Neural crest cell (in vitro differentiated cells): ENCODE results near the gene CDK14. TPM values are rescaled to one million over a fixed set of nuclear protein-coding genes. Genes with fewer than 3 reads are reported as not detected.

ENCODE experiments used
- DNase-seq: peaks from one replicate; pipeline ENCODE4 v3.0.0; 2021; ENCODE audit warnings: low read depth, mixed read lengths, low spot score
- H3K27ac Mint-ChIP-seq: one replicate; pipeline ENCODE4 v1.8.0; 2021; ENCODE audit warnings: mild to moderate bottlenecking, mixed read lengths; ENCODE audit not compliant: unreplicated experiment
- H3K27me3 Mint-ChIP-seq: 2 replicates; pipeline ENCODE4 v1.8.0; 2021; ENCODE audit warnings: low read depth, mild to moderate bottlenecking, mixed read lengths
- H3K36me3 Mint-ChIP-seq: 2 replicates; pipeline ENCODE4 v1.8.0; 2021; ENCODE audit warnings: low read depth, mild to moderate bottlenecking, mixed read lengths
- H3K4me1 Mint-ChIP-seq: 2 replicates; pipeline ENCODE4 v1.8.0; 2021; ENCODE audit warnings: mixed read lengths
- H3K4me3 Mint-ChIP-seq: one replicate; pipeline ENCODE4 v1.8.0; 2021; ENCODE audit warnings: mild to moderate bottlenecking, mixed read lengths
- H3K9me3 Mint-ChIP-seq: 2 replicates; pipeline ENCODE4 v1.8.0; 2021; ENCODE audit warnings: mixed read lengths
- CTCF ChIP-seq: fragments of 200-600 bp; sonication (generic); conservative IDR thresholded peaks from 2 replicates; pipeline ENCODE4 v1.5.0; 2021; ENCODE audit warnings: antibody characterized with exemption, mild to moderate bottlenecking
- total RNA-seq: library from RNA; stranded (reverse); gene quantifications from 2 replicates; pipeline ENCODE4 v1.2.1, GENCODE V29; 2021

Gene CDK14
- total RNA-seq, 1 donor from 2014 or later: 49.6 TPM

GRCh38 chr7:90957883-90958282 is 361.8 kb downstream of the CDK14 start:
- Mint-ChIP-seq H3K27me3 (no peaks in the 10 kb centered on the region), H3K4me3 (no peak overlapping the region)

DNA sequence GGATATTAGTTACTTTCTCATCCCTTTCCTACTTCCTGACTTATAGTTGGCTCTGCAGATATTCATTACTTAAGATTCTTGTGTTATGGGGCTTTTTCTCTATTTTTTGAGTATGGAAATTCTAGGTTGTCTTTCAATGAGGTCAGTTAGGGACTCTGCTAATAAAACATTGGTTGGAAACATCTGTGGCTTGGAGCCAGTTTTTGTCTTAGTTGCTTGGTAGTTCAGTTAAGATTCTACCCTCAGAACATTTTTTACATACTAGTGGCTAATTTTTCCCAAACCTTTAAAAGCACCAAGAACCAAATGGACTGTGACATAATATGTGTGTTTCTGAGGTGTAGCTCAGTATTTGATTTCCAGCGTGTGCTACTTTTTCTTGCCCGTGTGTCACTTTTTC is 362.5 kb downstream of the CDK14 start:
- no peak for TF ChIP-seq CTCF

More at GRCh38 chr7:90957883-90958282, 361.8 kb downstream of the CDK14 start:
- no peak for TF ChIP-seq CTCF
- Mint-ChIP-seq H3K4me1 (peaks cover 10% of the 10 kb centered on the region), H3K27ac (no peak overlapping the region), H3K36me3 (peaks cover 8% of the 10 kb centered on the region), H3K9me3 (no peaks in the 10 kb centered on the region)
- DNase-seq: no peak

DNA sequence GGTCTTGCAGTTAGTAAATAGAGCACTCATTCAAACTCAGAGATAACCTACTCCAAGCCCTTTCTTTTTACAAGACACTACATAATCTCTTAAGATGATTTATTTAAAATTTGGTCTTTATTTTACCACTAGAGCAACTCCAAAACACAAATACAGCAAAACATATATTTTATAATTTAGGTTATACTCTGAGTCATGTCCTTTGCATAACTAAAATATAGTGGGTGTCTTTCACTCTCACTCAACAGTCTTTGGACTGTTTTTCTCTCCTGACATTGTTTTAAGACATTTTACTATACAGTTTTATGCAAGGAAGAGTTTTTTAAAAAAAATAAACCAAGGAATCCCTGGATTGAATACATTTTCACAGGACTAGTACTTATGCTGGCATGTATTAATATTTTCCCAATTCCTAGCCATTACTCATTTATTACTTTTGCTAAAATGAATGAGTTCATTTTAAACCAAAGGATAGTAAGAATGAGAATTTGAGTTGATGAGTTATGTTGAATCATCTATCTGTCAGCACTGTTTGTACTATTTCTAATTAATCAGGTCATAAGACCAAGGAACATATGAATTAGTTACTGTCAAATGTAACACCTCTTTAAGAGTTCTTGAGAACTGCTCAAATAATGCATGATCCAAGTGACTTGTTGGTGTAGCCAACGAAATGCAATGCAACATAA is 365.1 kb downstream of the CDK14 start:
- no peaks in the 10 kb centered on the region for H3K9me3 Mint-ChIP-seq
- TF ChIP-seq CTCF: no peak
- no peaks in the 10 kb centered on the region for H3K27me3 Mint-ChIP-seq
- H3K27ac Mint-ChIP-seq: no peak overlapping the region
- peaks cover 5% of the 10 kb centered on the region for H3K4me1 Mint-ChIP-seq
- no peaks in the 10 kb centered on the region for H3K36me3 Mint-ChIP-seq
- no peak overlapping the region for H3K4me3 Mint-ChIP-seq
- no peak for DNase-seq

More for the DNA sequence above, 362.5 kb downstream of the CDK14 start:
- no peak for DNase-seq
- peaks cover 3% of the 10 kb centered on the region for H3K4me1 Mint-ChIP-seq
- no peaks in the 10 kb centered on the region for H3K27me3 Mint-ChIP-seq
- no peak overlapping the region for H3K4me3 Mint-ChIP-seq
- H3K27ac Mint-ChIP-seq: no peak overlapping the region
- H3K36me3 Mint-ChIP-seq: peaks cover 7% of the 10 kb centered on the region
- H3K9me3 Mint-ChIP-seq: no peaks in the 10 kb centered on the region

DNA sequence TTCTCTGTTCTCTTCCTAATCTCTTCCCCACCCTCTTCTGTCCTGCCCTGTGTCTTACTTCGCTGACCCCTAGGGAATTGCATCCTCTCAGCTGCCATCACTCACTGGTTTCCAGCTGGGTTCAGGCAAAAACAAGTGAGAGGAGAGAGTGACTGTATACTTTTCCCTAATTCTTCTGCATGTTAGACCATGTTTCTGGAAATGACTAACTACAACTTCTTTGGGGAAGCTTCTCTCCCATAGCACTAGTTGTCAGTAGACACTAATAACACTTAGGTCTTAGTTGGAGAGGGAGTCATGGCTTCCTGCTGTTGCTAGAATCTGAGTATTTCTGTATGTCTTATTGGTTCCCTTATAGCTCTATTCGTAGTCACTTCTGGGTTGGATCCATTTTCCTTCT is 369.1 kb downstream of the CDK14 start:
- Mint-ChIP-seq H3K27me3 (no peaks in the 10 kb centered on the region), H3K9me3 (peaks cover 3% of the 10 kb centered on the region), H3K27ac (no peak overlapping the region), H3K4me3 (no peak overlapping the region), H3K4me1 (peaks cover 11% of the 10 kb centered on the region), H3K36me3 (no peaks in the 10 kb centered on the region)
- no peak for TF ChIP-seq CTCF
- no peak for DNase-seq

DNA sequence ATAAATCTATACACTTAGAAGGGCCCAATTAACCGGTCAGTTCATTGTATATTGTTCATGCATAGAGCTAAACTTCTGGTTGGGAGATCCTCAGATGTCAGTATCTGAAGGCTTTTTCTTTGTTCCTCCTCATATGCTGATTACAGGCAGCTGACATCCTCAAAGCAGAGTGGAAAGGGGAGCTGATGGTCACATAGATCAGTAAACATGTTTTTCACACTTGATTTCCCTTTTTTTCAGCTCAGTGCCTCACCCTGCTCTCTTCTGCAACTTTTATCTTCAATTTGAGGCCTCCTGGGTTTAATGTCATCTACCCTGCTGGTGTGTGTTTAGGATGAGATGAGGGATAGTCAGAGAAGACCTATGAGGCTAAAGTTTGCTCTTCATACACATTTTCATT is 370.2 kb downstream of the CDK14 start:
- DNase-seq: no peak
- H3K36me3 Mint-ChIP-seq: no peaks in the 10 kb centered on the region
- H3K4me3 Mint-ChIP-seq: no peak overlapping the region
- H3K27ac Mint-ChIP-seq: peak overlapping the region; percentile 76
- peaks cover 11% of the 10 kb centered on the region for H3K4me1 Mint-ChIP-seq
- H3K27me3 Mint-ChIP-seq: no peaks in the 10 kb centered on the region
- peaks cover 3% of the 10 kb centered on the region for H3K9me3 Mint-ChIP-seq
- no peak for TF ChIP-seq CTCF
